Body of pancreas (tissue), 4 donors: ENCODE results near the gene UBASH3A. TPM values are rescaled to one million over a fixed set of nuclear protein-coding genes. Genes with fewer than 3 reads are reported as not detected.
A peak's percentile ranks its signal among the peaks of the same experiment; 100 is the strongest.

Experiments used
- ATAC-seq: fragments of 150-250 bp; one replicate; pipeline ENCODE4 v1.9.1; 2016
- DNase-seq, 4 donors: peaks; one replicate each; pipeline ENCODE4 v3.0.0-alpha.2; 2019
- H3K27ac ChIP-seq, 4 donors: fragments of 200-600 bp; sonication (generic); 1 replicate in 3 of 4; 2 replicates in 1 of 4; pipeline versions ENCODE4 v1.5.1 to v1.6.1; 2016 to 2019; ENCODE audit warnings: mild to moderate bottlenecking in 1 of 4, mixed read lengths in 1 of 4, moderate library complexity in 1 of 4
- H3K27me3 ChIP-seq, 2 donors: fragments of 200-600 bp; sonication (generic); one replicate each; pipeline ENCODE4 v1.6.0; 2016; ENCODE audit warnings: mild to moderate bottlenecking in 1 of 2
- H3K36me3 ChIP-seq, 2 donors: fragments of 200-600 bp; sonication (generic); replicated peaks in 1 of 2; 2 replicates each; pipeline ENCODE4 v1.5.1; 2016; ENCODE audit warnings: low read depth in 2 of 2; ENCODE audit not compliant: insufficient read depth in 1 of 2
- H3K4me1 ChIP-seq: fragments of 200-600 bp; sonication (generic); one replicate; pipeline ENCODE4 v1.6.0; 2016
- H3K4me3 ChIP-seq, 2 donors: fragments of 200-600 bp; sonication (generic); 1 replicate in 1 of 2; 2 replicates in 1 of 2; pipeline ENCODE4 v1.5.1; 2016 to 2019
- H3K9me3 ChIP-seq, 3 donors: fragments of 200-600 bp; sonication (generic); 1 replicate in 2 of 3; 2 replicates in 1 of 3; pipeline ENCODE4 v1.5.1; 2016
- CTCF ChIP-seq, 7 experiments: fragments of 450-650 bp in 4 of 7; fragments of 200-600 bp in 3 of 7; sonication (generic) in 3 of 7; IDR thresholded peaks; one replicate each; pipeline ENCODE4 v1.5.1; 2016 to 2019; ENCODE audit warnings: antibody characterized with exemption in 7 of 7
- POLR2A ChIP-seq, 3 donors: fragments of 450-650 bp; IDR thresholded peaks; one replicate each; pipeline ENCODE4 v1.6.1; 2016; ENCODE audit warnings: antibody characterized with exemption in 3 of 3, mild to moderate bottlenecking in 2 of 3
- WGBS, 2 donors: methylation state at CpG; one replicate each; pipeline ENCODE4 v1.1.5; 2017; 5-methylcytosine and 5-hydroxymethylcytosine counted together
- intact Hi-C: fragments of 100-400 bp; cut with DNase I; formaldehyde crosslinking; loops from one replicate; pipeline ENCODE4 v1.15.1; 2023
- total RNA-seq, 2 donors: library from RNA; depleted of rRNA; stranded (reverse); fragments of >200 nt; gene quantifications; one replicate each; pipeline ENCODE4 v1.1.0, GENCODE V29; 2016

UBASH3A gene
- total RNA-seq, 2 donors from 2014 or later = 0.26 TPM; not detected in 1

- ATAC-seq (peak; percentile 38), DNase-seq (peak in 2 of 4 donors; percentile 32 to 64)
- Histone ChIP-seq H3K36me3 (no peaks in the 10 kb centered on the region), H3K9me3 (no peaks in the 10 kb centered on the region), H3K4me1 (no peaks in the 10 kb centered on the region), H3K4me3 (no peak within 1 kb of the TSS), H3K27me3 (no peaks in the 10 kb centered on the region), H3K27ac (peak within 1 kb of the TSS in 3 of 4 donors; percentile 34 to 55 (median 37))
- TF ChIP-seq CTCF (IDR thresholded peaks at IDR 0.05) (no peak), POLR2A (IDR thresholded peaks at IDR 0.05) (peak in 1 of 3 donors; percentile 17)
- intact Hi-C loops = no loop called here
- WGBS, 2 donors = 75 to 77% methylated on average over 17 of the region's 17 CpGs
Measured at GRCh38 chr21:42395905-42396651, 7.6 kb upstream of the UBASH3A start, which contains the start of gene TMPRSS3. Gene TMPRSS3, minus strand, starts transcription at chr21:42396052. Its CDS starts 635 bp downstream, at chr21:42395417.

- Histone ChIP-seq H3K27ac (no peak overlapping the region), H3K4me3 (no peak overlapping the region), H3K27me3 (no peaks in the 10 kb centered on the region), H3K9me3 (no peaks in the 10 kb centered on the region), H3K4me1 (no peaks in the 10 kb centered on the region), H3K36me3 (no peaks in the 10 kb centered on the region)
- DNase-seq (no peak), ATAC-seq (no peak)
- WGBS, 2 donors = 79 to 90% methylated on average over 17 to 19 of the region's 19 CpGs
- intact Hi-C loops = no loop called here
- TF ChIP-seq CTCF (IDR thresholded peaks at IDR 0.05) (no peak), POLR2A (IDR thresholded peaks at IDR 0.05) (no peak)
Measured at GRCh38 chr21:42396799-42397745, 6.6 kb upstream of the UBASH3A start.

- H3K36me3 ChIP-seq = no peaks in the 10 kb centered on the region
- no peaks in the 10 kb centered on the region for H3K27me3 ChIP-seq
- H3K27ac ChIP-seq = no peak overlapping the region
- intact Hi-C loops = no loop called here
- 82 to 86% methylated on average over 14 of the region's 14 CpGs for WGBS, 2 donors
- ATAC-seq (no peak), DNase-seq (no peak)
- H3K4me1 ChIP-seq = no peaks in the 10 kb centered on the region
- no peak overlapping the region for H3K4me3 ChIP-seq
- TF ChIP-seq CTCF (IDR thresholded peaks at IDR 0.05) = no peak
- no peak for TF ChIP-seq POLR2A (IDR thresholded peaks at IDR 0.05)
- H3K9me3 ChIP-seq = no peaks in the 10 kb centered on the region
Measured at GRCh38 chr21:42397746-42398394, 5.8 kb upstream of the UBASH3A start.

- 68 to 74% methylated on average over 10 to 12 of the region's 12 CpGs for WGBS, 2 donors
- Histone ChIP-seq H3K27me3 (no peaks in the 10 kb centered on the region), H3K9me3 (no peaks in the 10 kb centered on the region), H3K4me1 (no peaks in the 10 kb centered on the region), H3K36me3 (no peaks in the 10 kb centered on the region), H3K27ac (no peak overlapping the region), H3K4me3 (no peak overlapping the region)
- intact Hi-C loops = no loop called here
- DNase-seq = no peak
- TF ChIP-seq POLR2A (IDR thresholded peaks at IDR 0.05) (no peak), CTCF (IDR thresholded peaks at IDR 0.05) (no peak)
- no peak for ATAC-seq
Measured at GRCh38 chr21:42398436-42399028, 5.2 kb upstream of the UBASH3A start.
